Measurements from ENCODE around the gene CABP4. TPM values are rescaled to one million over a fixed set of nuclear protein-coding genes. Genes with fewer than 3 reads are reported as not detected.

The CABP4 gene
- total RNA-seq: 1 to 10 TPM in 2 of 6 donors, under 1 TPM in 3, not detected in 1; 0.58 to 1.5 (median 0.88) TPM
- polyA plus RNA-seq: 1 to 10 TPM in 1 of 2 donors, under 1 TPM in 1; 0.99 to 1.2 TPM

DNA sequence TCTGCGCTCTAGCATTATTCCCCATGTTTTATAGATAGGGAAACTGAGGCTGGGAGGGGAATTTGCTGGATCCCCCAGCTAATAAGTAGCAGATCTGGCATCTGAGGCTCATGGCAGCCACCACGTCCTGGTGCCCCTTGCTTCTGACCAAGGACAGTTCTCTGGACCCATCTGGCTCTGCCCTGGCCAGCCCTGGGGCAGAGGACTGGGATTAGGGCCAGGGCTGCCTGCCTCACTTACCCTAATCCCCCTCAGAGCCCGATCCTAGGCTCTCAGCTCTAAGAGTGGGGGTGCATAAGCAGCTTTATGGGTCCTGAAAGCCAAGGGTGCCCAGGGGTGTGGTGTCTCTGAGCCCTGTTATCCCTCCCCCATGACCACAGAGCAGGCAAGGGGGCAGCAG is at the start of gene CABP4:
Gene CABP4, plus strand, starts transcription at position 301 of the 400 bp plus-strand sequence. Its CDS starts 70 bp downstream, at position 371.
- Histone ChIP-seq H3K4me3 (no peak within 1 kb of the TSS), H3K4me1 (peaks cover 0 to 2% (median 0%) of the 10 kb centered on the region in 3 donors), H3K27ac (no peak within 1 kb of the TSS), H3K27me3 (no peaks in the 10 kb centered on the region), H3K9me3 (no peaks in the 10 kb centered on the region), H3K36me3 (no peaks in the 10 kb centered on the region)
- FAIRE-seq (no peak), DNase-seq (peak in 1 of 6 donors; percentile 12), ATAC-seq (no peak)
- WGBS, 2 donors: 82 to 89% methylated on average over 3 of the region's 3 CpGs
- TF ChIP-seq, protein P1, sequence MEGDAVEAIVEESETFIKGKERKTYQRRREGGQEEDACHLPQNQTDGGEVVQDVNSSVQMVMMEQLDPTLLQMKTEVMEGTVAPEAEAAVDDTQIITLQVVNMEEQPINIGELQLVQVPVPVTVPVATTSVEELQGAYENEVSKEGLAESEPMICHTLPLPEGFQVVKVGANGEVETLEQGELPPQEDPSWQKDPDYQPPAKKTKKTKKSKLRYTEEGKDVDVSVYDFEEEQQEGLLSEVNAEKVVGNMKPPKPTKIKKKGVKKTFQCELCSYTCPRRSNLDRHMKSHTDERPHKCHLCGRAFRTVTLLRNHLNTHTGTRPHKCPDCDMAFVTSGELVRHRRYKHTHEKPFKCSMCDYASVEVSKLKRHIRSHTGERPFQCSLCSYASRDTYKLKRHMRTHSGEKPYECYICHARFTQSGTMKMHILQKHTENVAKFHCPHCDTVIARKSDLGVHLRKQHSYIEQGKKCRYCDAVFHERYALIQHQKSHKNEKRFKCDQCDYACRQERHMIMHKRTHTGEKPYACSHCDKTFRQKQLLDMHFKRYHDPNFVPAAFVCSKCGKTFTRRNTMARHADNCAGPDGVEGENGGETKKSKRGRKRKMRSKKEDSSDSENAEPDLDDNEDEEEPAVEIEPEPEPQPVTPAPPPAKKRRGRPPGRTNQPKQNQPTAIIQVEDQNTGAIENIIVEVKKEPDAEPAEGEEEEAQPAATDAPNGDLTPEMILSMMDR (IDR thresholded peaks at IDR 0.05): no peak
- intact Hi-C loops (cut with DNase I): no loop called here

DNA sequence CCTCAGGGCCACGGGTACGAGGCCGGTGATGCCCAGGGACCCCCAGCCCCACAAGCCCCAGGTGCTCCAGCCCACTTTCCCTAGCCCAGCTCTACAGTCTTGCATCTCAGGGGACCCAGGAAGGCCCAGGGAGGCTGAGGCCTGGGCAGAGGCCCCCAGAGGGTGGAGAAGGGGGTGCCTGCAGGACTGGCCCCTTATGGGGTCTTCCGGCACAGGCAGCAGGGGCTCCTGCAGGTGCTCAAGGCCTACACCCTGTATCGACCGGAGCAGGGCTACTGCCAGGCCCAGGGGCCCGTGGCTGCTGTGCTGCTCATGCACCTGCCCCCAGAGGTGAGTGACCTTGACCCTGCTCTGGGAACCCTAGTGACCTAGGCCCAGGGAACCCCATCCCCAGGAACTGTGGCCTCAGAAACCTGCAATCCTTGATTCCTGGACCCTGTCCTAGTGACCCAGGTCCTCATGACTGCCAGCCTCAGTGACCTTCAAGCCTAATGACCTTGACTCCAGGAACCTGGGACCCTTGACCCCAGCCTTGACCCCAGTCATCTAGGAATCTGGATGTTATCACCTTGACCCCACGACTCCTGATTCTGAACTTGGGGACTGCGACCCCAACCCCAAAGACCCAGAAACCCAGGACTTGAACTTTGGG is 49.3 kb upstream of the CABP4 start:
- no peaks in the 10 kb centered on the region for H3K27me3 ChIP-seq
- H3K36me3 ChIP-seq: no peaks in the 10 kb centered on the region
- ATAC-seq (no peak), DNase-seq (peak in 1 of 6 donors; percentile 69), FAIRE-seq (no peak)
- TF ChIP-seq, protein P1 (IDR thresholded peaks at IDR 0.05): no peak
- intact Hi-C loops (cut with DNase I): no loop called here
- no peak overlapping the region for H3K4me3 ChIP-seq
- whole genome bisulfite sequencing, 2 donors: 69 to 71% methylated on average over 9 of the region's 9 CpGs
- no peaks in the 10 kb centered on the region for H3K9me3 ChIP-seq
- H3K4me1 ChIP-seq: peaks cover 0 to 4% (median 4%) of the 10 kb centered on the region in 3 donors
- H3K27ac ChIP-seq: no peak overlapping the region

DNA sequence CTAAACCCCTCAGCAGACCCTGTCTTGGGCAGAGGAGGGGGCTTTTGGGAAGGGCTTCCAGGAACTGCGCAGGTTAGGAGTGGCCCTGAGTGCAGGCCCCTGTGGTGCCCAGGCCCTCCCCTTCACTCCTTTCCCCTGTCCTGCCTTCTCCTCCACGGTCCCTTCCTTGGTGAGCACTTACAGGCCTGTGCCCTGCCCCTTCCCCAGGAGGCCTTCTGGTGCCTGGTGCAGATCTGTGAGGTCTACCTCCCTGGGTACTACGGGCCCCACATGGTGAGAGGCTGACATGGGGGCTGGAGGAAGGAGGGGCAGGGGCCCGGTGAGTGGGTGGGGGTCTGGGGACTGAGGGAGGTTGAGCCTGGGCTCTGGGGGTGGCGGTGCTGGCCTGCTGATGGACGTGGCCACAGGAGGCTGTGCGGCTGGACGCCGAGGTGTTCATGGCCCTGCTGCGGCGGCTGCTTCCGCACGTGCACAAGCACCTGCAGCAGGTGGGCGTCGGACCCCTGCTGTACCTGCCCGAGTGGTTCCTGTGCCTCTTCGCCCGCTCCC is 48.7 kb upstream of the CABP4 start:
- no peak overlapping the region for H3K4me3 ChIP-seq
- H3K27me3 ChIP-seq: no peaks in the 10 kb centered on the region
- H3K27ac ChIP-seq: no peak overlapping the region
- ATAC-seq (no peak), DNase-seq (peak in 1 of 6 donors; percentile 74), FAIRE-seq (no peak)
- H3K9me3 ChIP-seq: no peaks in the 10 kb centered on the region
- no peaks in the 10 kb centered on the region for H3K36me3 ChIP-seq
- 66 to 77% methylated on average over 10 to 18 of the region's 18 CpGs for WGBS, 2 donors
- H3K4me1 ChIP-seq: peaks cover 0 to 4% (median 4%) of the 10 kb centered on the region in 3 donors
- TF ChIP-seq, protein P1 (IDR thresholded peaks at IDR 0.05): no peak
- intact Hi-C loops (cut with DNase I): no loop called here

DNA sequence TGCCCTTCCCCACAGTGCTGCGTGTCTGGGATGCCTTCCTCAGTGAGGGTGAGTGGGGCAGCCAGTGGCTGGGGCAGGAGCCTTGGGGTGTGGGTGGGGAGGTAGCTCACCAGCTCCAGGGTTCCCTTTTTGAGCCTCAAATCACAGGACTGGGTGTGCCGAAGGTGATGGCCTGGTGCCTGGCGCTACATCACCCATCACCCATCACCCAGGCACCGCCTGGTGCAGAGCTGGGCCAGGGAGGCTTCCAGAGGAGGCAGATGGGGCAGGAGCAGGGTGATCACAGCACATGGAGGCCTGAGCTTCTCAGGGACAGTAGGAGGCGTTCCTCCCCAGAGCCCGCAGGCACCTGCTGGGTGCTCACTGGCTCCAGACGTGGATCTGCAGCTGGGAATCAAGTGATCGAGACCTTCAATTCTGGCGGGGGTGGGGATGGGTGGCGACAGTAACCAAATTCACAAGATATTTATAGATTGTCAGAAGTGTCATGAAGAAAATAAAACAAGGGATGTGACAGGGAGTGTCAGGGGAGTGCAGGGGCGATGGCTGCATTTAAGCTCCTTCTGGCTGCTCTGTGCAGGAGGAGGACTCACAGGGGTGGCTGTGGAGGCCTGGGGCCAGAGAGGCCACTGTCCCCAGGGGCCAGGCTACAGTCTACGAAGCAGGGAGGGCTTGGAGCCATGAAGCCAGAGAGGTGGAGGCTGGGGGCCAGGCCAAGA is 48.0 kb upstream of the CABP4 start:
- Histone ChIP-seq H3K9me3 (no peaks in the 10 kb centered on the region), H3K4me3 (no peak overlapping the region), H3K36me3 (no peaks in the 10 kb centered on the region), H3K27me3 (no peaks in the 10 kb centered on the region), H3K27ac (no peak overlapping the region), H3K4me1 (peaks cover 0 to 3% (median 3%) of the 10 kb centered on the region in 3 donors)
- DNase-seq: peak in 1 of 6 donors; percentile 62
- FAIRE-seq: no peak
- intact Hi-C loops (cut with DNase I): no loop called here
- 32% methylated on average over 12 of the region's 12 CpGs for WGBS, 2 donors
- TF ChIP-seq, protein P1 (IDR thresholded peaks at IDR 0.05): no peak
- ATAC-seq: peak in 1 of 4 donors; percentile 2

Measured in pancreas (tissue), 10 donors.